GM18907 (cell line): Measurements from ENCODE around the gene B3GALNT2.
A peak's percentile ranks its signal among the peaks of the same experiment; 100 is the strongest.
"Not testable (repeated sequence)": the region's sequence is repeated elsewhere in the genome, so short reads cannot be mapped to it uniquely, and the experiment has no call there.

ENCODE experiments used
- ATAC-seq: cut with Tn5 transposase; IDR thresholded peaks from one replicate; pipeline ENCODE4 v1.9.1; 2021; ENCODE audit warnings: mild to moderate bottlenecking, moderate library complexity; ENCODE audit not compliant: unreplicated experiment

B3GALNT2 gene

GRCh38 chr1:235504122-235504493, at the start of gene B3GALNT2:
TSS of gene B3GALNT2 (minus strand) at chr1:235504452. CDS start at chr1:235504252, 200 bp downstream.
- peak; percentile 59 for ATAC-seq

GRCh38 chr1:235553112-235553551, 48.9 kb upstream of the B3GALNT2 start:
- ATAC-seq: no peak

- no peak for ATAC-seq
Measured at GRCh38 chr1:235552146-235552716, 48.0 kb upstream of the B3GALNT2 start.

- ATAC-seq: no peak
Measured at GRCh38 chr1:235549351-235550139, 45.3 kb upstream of the B3GALNT2 start.

GRCh38 chr1:235546369-235547155, 42.3 kb upstream of the B3GALNT2 start:
- ATAC-seq: not testable (repeated sequence)

GRCh38 chr1:235545292-235545930, 41.2 kb upstream of the B3GALNT2 start:
- ATAC-seq: no peak

GRCh38 chr1:235542845-235543244, 38.6 kb upstream of the B3GALNT2 start:
- ATAC-seq: not testable (repeated sequence)

GRCh38 chr1:235533476-235534168, 29.4 kb upstream of the B3GALNT2 start:
- ATAC-seq: no peak

- no peak for ATAC-seq
Measured at GRCh38 chr1:235532360-235532759, 28.1 kb upstream of the B3GALNT2 start.

- ATAC-seq: no peak
Measured at GRCh38 chr1:235527196-235527814, 23.1 kb upstream of the B3GALNT2 start.

- no peak for ATAC-seq
Measured at GRCh38 chr1:235525314-235525713, 21.1 kb upstream of the B3GALNT2 start.

GRCh38 chr1:235516862-235517446, 12.7 kb upstream of the B3GALNT2 start:
- ATAC-seq: peak; percentile 87

- no peak for ATAC-seq
Measured at GRCh38 chr1:235515844-235516512, 11.7 kb upstream of the B3GALNT2 start.

GRCh38 chr1:235513495-235514366, 9.5 kb upstream of the B3GALNT2 start:
- no peak for ATAC-seq

- ATAC-seq: no peak
Measured at GRCh38 chr1:235511470-235512240, 7.4 kb upstream of the B3GALNT2 start.

GRCh38 chr1:235510823-235511222, 6.6 kb upstream of the B3GALNT2 start:
- no peak for ATAC-seq

- ATAC-seq: no peak
Measured at GRCh38 chr1:235507623-235508022, 3.4 kb upstream of the B3GALNT2 start.
